Fibroblast of peridontal ligament (primary cell): ENCODE data around the gene SEMA6D.

Experiments used
- DNase-seq: peaks from one replicate; pipeline ENCODE4 v3.0.0-alpha.2; 2010; ENCODE audit errors: extremely low read depth

Gene SEMA6D

GRCh38 chr15:47784820-47785219, 67.5 kb downstream of the SEMA6D start:
- no peak for DNase-seq

- peak; percentile 67 for DNase-seq
Measured at GRCh38 chr15:47786371-47786770, 69.1 kb downstream of the SEMA6D start.

DNA sequence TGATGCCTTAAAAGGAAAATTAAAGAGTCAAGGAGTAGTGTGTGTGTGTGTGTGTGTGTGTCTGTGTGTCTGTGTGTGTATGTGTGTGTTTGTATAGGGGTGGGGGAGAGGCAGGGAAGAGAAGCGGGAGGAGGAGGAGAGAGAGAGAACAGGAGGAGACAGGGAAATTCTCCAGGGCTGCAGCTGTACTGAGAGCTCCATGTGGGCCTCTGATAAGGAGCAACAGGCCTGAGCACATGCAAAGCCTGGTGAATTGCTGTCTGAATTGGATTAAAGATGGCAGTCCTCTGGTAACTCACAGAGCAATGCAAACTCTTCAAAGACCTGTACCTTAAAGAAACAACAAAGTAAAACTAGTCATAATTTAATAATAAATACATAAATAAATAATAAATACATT, 70.6 kb downstream of the SEMA6D start:
- DNase-seq: no peak

GRCh38 chr15:47788685-47789084, 71.4 kb downstream of the SEMA6D start:
- peak; percentile 38 for DNase-seq

DNA sequence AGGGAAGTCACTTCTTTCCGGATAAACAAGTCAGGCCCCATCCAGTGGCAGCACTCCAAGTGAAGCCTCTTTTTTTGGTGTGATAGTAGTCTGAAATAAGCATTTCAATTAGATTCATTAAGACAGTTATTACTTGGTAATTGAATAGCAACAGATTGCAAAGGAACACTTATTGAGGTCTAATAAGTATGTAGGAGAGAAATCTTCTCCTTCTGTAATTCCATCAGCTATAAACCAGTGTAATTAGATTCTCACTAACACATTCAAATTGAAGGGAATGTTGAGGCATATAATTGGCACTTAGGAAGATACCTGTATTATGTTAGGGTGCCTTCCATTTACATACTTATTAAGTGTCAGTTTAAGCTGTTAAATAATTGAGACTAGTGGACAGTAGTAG, 73.9 kb downstream of the SEMA6D start:
- DNase-seq: no peak

- DNase-seq: no peak
Measured at GRCh38 chr15:47792231-47792630, 74.9 kb downstream of the SEMA6D start.

- DNase-seq: no peak
Measured at GRCh38 chr15:47794252-47794914, 77.1 kb downstream of the SEMA6D start.

DNA sequence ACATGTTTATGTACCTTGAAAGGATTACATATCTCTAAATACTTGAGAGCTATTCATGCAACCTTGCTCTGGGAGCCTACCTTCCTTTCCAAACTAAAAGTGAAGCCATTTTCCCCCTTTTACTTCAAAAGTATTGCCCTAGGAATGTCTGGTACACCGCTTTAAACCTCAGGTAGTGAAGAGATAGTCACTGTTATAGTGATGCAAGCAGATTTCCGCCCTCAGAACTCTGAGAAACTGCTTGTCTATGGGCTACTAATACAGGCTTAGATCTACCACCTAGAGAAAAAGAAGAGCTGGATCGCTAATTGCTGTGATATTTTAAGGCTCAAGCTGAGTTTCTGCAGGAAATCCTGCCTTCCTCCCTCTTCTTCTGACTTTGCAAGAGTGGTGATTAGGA, 78.6 kb downstream of the SEMA6D start:
- no peak for DNase-seq

DNA sequence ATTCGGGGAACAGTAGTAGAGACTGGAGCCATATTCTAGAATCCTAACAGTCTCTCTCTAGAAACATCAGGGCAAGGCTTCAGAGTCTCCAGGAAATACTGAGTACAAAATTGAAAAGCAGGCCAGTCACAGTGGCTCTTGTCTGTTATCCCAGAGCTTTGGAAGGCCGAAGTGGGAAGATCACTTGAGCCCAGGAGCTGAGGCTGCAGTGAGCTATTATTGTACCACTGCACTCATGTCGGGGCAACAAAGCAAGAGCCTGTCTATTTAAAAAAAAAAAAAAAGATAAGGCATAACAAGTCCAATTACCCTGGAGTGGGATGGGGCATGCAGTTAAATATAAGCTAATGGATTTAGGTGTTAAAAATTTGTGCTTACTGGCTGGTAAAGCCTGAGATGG, 79.0 kb downstream of the SEMA6D start:
- DNase-seq: no peak

DNA sequence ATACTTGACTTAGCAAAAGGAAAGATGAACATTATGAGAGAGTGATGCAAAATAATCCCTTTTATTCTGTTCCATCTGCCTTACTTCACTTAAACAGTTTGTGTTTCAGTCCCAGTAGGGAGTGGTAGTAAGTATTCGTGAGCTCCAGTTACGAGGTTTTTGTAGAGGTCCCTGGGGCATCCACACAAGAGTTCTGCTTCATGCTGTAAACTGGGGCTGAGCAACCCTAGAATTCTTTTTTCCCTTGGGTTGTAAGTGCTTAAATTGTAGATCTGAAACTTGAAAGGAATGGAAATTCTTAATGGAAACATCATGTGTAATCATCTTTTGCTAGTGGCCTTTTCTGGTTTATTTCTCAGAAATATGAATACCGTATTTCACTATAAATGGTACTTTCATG, 79.5 kb downstream of the SEMA6D start:
- DNase-seq: peak; percentile 88

- no peak for DNase-seq
Measured at GRCh38 chr15:47801522-47801921, 84.2 kb downstream of the SEMA6D start.

GRCh38 chr15:47802216-47802615, 84.9 kb downstream of the SEMA6D start:
- no peak for DNase-seq

GRCh38 chr15:47803767-47804166, 86.5 kb downstream of the SEMA6D start:
- DNase-seq: peak; percentile 45

DNA sequence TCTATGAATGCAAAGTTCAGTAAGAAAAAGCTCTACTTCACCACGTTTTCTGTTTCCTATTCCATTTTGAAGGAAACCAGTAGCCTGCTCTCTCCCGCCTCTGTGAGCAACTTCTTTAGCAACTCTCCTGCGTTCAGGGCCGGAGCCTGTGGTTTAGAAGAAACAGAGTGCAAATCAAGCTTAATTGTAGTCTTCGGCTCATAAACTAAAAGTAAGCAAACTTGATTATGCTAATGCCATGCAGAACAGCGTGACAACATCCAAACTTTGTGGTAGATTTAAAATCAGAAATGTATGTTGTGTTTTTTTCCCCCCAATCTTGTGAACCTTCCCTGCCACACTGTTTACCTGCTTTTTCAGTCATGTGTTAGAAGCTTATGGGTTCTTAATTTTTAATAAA, 87.4 kb downstream of the SEMA6D start:
- DNase-seq: no peak

GRCh38 chr15:47806008-47806407, 88.7 kb downstream of the SEMA6D start:
- no peak for DNase-seq

GRCh38 chr15:47811172-47811571, 93.9 kb downstream of the SEMA6D start:
- no peak for DNase-seq

DNA sequence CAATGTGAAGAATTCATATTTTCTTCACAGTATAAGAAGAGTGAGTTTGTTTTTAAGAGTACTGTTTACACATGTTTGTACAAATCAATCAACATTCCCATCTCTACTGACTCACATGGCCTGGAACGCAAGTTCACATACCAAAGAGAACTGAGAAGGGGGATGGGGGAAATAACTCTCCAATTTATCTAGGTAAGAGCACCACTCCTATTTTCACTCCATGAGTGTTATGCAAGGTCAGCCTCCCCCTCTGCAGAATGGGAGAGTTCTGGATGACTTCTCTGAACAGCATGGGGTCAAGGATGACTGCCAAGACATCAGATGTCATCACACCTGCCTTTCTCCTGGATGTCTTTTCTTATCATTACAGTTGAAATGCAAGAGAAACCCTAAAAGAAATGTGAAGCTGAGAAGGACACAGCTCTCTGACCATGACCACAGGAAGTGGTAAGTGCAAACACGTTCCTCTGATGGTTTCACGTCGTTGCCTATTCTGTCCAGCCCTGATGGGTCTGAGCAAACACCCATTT, 95.2 kb downstream of the SEMA6D start:
- no peak for DNase-seq

DNA sequence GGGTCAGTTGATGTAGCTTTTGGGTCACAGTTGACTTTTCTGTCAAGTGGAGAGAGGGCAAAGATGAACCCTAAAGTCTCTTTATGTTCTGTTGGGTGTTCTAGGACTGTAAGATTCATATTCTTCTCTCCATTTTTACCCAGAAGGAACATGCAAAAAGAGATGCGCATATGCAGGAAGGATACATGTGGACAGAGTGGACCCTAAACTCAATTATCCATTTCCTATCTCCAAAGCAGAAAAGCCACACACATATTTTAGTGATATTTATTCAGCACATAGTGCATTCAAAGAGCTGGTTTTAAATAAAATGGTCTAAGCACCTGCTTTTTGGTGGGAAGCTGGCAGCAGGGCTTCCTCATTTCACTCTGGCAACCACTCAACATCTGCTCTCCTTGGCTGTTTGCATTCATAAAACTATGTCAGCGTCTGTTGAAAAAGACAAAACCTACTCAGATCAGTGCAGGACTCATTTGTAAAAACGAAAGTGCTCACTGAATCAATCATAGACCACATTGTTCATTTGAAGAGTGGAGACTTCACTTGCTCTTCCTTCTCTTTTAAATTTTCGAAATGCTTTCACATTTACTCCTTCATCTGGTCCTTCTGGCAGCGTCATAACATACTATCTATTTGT, 96.6 kb downstream of the SEMA6D start:
- no peak for DNase-seq

DNA sequence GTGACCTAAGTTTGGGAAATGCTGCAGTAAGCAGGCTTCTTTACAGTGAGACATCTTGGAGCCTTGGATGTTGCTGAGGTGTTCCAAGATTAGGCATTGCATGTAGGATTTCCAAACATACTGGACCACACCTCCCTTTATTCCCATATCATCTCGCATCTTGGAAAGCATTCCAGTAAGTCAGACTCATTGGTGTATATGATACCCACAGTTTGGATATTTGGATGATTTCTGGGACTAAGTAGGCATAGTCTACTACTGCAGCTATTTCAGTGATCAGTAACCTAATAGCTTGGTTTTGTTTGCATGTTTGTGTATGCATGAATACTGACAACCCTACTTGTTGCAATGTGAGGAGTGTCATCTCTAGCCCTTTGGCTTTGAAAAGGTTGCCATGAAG, 97.3 kb downstream of the SEMA6D start:
- no peak for DNase-seq

- DNase-seq: no peak
Measured at GRCh38 chr15:47817969-47818548, 100.8 kb downstream of the SEMA6D start.

- no peak for DNase-seq
Measured at GRCh38 chr15:47819158-47819557, 101.9 kb downstream of the SEMA6D start.

GRCh38 chr15:47820057-47820746, 102.9 kb downstream of the SEMA6D start:
- peak; percentile 42 for DNase-seq
